HG03039 (cell line): ENCODE measurements around the gene TIMM10B.

ENCODE experiments used
- ATAC-seq: cut with Tn5 transposase; IDR thresholded peaks from one replicate; pipeline ENCODE4 v1.9.1; 2021; ENCODE audit warnings: mild to moderate bottlenecking, moderate library complexity; ENCODE audit not compliant: unreplicated experiment

TIMM10B gene

GRCh38 chr11:6481012-6481923 lies at the start of gene TIMM10B, which contains the start of gene ARFIP2:
Gene TIMM10B, plus strand, starts transcription at chr11:6481501. Its CDS starts 16 bp downstream, at chr11:6481517.
Gene ARFIP2, minus strand, starts transcription at chr11:6481331. Its CDS starts 910 bp downstream, at chr11:6480421.
- ATAC-seq, result peak; percentile 99

- no peak for ATAC-seq
These were observed 49.4 kb upstream of the TIMM10B start for GRCh38 chr11:6431861-6432260.

GRCh38 chr11:6433998-6434660 lies 47.2 kb upstream of the TIMM10B start:
- ATAC-seq, result no peak

GRCh38 chr11:6437423-6437822 lies 43.9 kb upstream of the TIMM10B start:
- ATAC-seq, result no peak

GRCh38 chr11:6437993-6438392 lies 43.3 kb upstream of the TIMM10B start:
- ATAC-seq, result no peak

GRCh38 chr11:6438979-6439571 lies 42.2 kb upstream of the TIMM10B start:
- no peak for ATAC-seq

- ATAC-seq, result no peak
These were observed 40.4 kb upstream of the TIMM10B start, which contains the start of gene HPX for GRCh38 chr11:6440906-6441358. Gene HPX, minus strand, starts transcription at chr11:6440987. Its CDS starts 24 bp downstream, at chr11:6440963.

GRCh38 chr11:6442441-6442840 lies 38.9 kb upstream of the TIMM10B start:
- no peak for ATAC-seq

- peak; percentile 68 for ATAC-seq
These were observed 37.9 kb upstream of the TIMM10B start for GRCh38 chr11:6443269-6444003.

- no peak for ATAC-seq
These were observed 32.7 kb upstream of the TIMM10B start for GRCh38 chr11:6448574-6448973.

GRCh38 chr11:6452219-6452618 lies 29.1 kb upstream of the TIMM10B start:
- no peak for ATAC-seq

- no peak for ATAC-seq
These were observed 28.1 kb upstream of the TIMM10B start for GRCh38 chr11:6453152-6453551.

GRCh38 chr11:6455070-6455469 lies 26.2 kb upstream of the TIMM10B start:
- no peak for ATAC-seq

- no peak for ATAC-seq
These were observed 24.8 kb upstream of the TIMM10B start for GRCh38 chr11:6456361-6457073.

GRCh38 chr11:6457581-6458320 lies 23.6 kb upstream of the TIMM10B start:
- no peak for ATAC-seq

GRCh38 chr11:6458352-6459098 lies 22.8 kb upstream of the TIMM10B start:
- ATAC-seq, result no peak

- no peak for ATAC-seq
These were observed 22.2 kb upstream of the TIMM10B start for GRCh38 chr11:6459099-6459450.

- peak; percentile 69 for ATAC-seq
These were observed 12.4 kb upstream of the TIMM10B start for GRCh38 chr11:6468712-6469495.
